ENCODE data around the gene S100A8.

S100A8 gene

GRCh38 chr1:153362187-153362775, 28.6 kb downstream of the S100A8 start:
- DNase-seq (ENCODE audit: low read depth, low spot score): no peak

GRCh38 chr1:153361480-153362109, 29.3 kb downstream of the S100A8 start:
- no peak for DNase-seq (ENCODE audit: low read depth, low spot score)

- DNase-seq (ENCODE audit: low read depth, low spot score): no peak
Observed at GRCh38 chr1:153360592-153361479, 30.0 kb downstream of the S100A8 start.

GRCh38 chr1:153360190-153360589, 30.7 kb downstream of the S100A8 start:
- DNase-seq (ENCODE audit: low read depth, low spot score): no peak

GRCh38 chr1:153359241-153359640, 31.6 kb downstream of the S100A8 start:
- DNase-seq (ENCODE audit: low read depth, low spot score): no peak

- DNase-seq (ENCODE audit: low read depth, low spot score): no peak
Observed at GRCh38 chr1:153358691-153358975, 32.2 kb downstream of the S100A8 start.

GRCh38 chr1:153357853-153358690, 32.8 kb downstream of the S100A8 start, which contains the start of gene S100A9:
TSS of gene S100A9 (plus strand) at chr1:153357854. CDS start at chr1:153358284, 430 bp downstream.
- no peak for DNase-seq (ENCODE audit: low read depth, low spot score)

GRCh38 chr1:153357076-153357852, 33.6 kb downstream of the S100A8 start:
- no peak for DNase-seq (ENCODE audit: low read depth, low spot score)

GRCh38 chr1:153356392-153357075, 34.3 kb downstream of the S100A8 start:
- DNase-seq (ENCODE audit: low read depth, low spot score): no peak

GRCh38 chr1:153355445-153356071, 35.3 kb downstream of the S100A8 start:
- no peak for DNase-seq (ENCODE audit: low read depth, low spot score)

GRCh38 chr1:153354515-153355193, 36.2 kb downstream of the S100A8 start:
- no peak for DNase-seq (ENCODE audit: low read depth, low spot score)

- no peak for DNase-seq (ENCODE audit: low read depth, low spot score)
Observed at GRCh38 chr1:153353226-153353947, 37.5 kb downstream of the S100A8 start.

GRCh38 chr1:153352523-153352922, 38.4 kb downstream of the S100A8 start:
- DNase-seq (ENCODE audit: low read depth, low spot score): peak; percentile 23

- DNase-seq (ENCODE audit: low read depth, low spot score): no peak
Observed at GRCh38 chr1:153350321-153350957, 40.4 kb downstream of the S100A8 start.

GRCh38 chr1:153349363-153350320, 41.2 kb downstream of the S100A8 start:
- no peak for DNase-seq (ENCODE audit: low read depth, low spot score)

GRCh38 chr1:153348511-153349362, 42.1 kb downstream of the S100A8 start, which contains the start of gene PGLYRP4:
TSS of gene PGLYRP4 (minus strand) at chr1:153348841. CDS start at chr1:153347932, 909 bp downstream.
- no peak for DNase-seq (ENCODE audit: low read depth, low spot score)
